ENCODE data around the gene GATA5.

Gene GATA5

GRCh38 chr20:62518911-62519310, 43.1 kb upstream of the GATA5 start:
- H3K27ac ChIP-seq (ENCODE audit: low read depth, low read length): no peak overlapping the region
- no peak overlapping the region for H3K4me3 ChIP-seq (ENCODE audit: insufficient read depth, low read length, poor library complexity, severe bottlenecking)
- no peak overlapping the region for H3K4me2 ChIP-seq (ENCODE audit: low read depth, low read length, poor library complexity, severe bottlenecking)
- no peak for TF ChIP-seq EZH2phosphoT487 (conservative IDR thresholded peaks at IDR 0.05; ENCODE audit: low read length)
- TF ChIP-seq, protein P1, sequence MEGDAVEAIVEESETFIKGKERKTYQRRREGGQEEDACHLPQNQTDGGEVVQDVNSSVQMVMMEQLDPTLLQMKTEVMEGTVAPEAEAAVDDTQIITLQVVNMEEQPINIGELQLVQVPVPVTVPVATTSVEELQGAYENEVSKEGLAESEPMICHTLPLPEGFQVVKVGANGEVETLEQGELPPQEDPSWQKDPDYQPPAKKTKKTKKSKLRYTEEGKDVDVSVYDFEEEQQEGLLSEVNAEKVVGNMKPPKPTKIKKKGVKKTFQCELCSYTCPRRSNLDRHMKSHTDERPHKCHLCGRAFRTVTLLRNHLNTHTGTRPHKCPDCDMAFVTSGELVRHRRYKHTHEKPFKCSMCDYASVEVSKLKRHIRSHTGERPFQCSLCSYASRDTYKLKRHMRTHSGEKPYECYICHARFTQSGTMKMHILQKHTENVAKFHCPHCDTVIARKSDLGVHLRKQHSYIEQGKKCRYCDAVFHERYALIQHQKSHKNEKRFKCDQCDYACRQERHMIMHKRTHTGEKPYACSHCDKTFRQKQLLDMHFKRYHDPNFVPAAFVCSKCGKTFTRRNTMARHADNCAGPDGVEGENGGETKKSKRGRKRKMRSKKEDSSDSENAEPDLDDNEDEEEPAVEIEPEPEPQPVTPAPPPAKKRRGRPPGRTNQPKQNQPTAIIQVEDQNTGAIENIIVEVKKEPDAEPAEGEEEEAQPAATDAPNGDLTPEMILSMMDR (IDR thresholded peaks at IDR 0.05; ENCODE audit: insufficient read depth, low read length, poor library complexity, severe bottlenecking): no peak
- H3K27me3 ChIP-seq (ENCODE audit: low read length): no peaks in the 10 kb centered on the region
- no peaks in the 10 kb centered on the region for H4K20me1 ChIP-seq (ENCODE audit: low read depth, low read length)
- H3K36me3 ChIP-seq (ENCODE audit: low read length): no peaks in the 10 kb centered on the region
- H3K9me3 ChIP-seq (ENCODE audit: insufficient read depth, low read length): no peaks in the 10 kb centered on the region
- H3K9ac ChIP-seq (ENCODE audit: low read length): no peak overlapping the region
- no peaks in the 10 kb centered on the region for H3K79me2 ChIP-seq (ENCODE audit: insufficient read depth, low read length)
- H2AFZ ChIP-seq (ENCODE audit: low read depth, low read length, severe bottlenecking): no peak overlapping the region
- H3F3A ChIP-seq (ENCODE audit: insufficient read depth): no peaks in the 10 kb centered on the region
- no peaks in the 10 kb centered on the region for H3K9me2 ChIP-seq (replicated peaks; ENCODE audit: insufficient read depth, low read length)

DNA sequence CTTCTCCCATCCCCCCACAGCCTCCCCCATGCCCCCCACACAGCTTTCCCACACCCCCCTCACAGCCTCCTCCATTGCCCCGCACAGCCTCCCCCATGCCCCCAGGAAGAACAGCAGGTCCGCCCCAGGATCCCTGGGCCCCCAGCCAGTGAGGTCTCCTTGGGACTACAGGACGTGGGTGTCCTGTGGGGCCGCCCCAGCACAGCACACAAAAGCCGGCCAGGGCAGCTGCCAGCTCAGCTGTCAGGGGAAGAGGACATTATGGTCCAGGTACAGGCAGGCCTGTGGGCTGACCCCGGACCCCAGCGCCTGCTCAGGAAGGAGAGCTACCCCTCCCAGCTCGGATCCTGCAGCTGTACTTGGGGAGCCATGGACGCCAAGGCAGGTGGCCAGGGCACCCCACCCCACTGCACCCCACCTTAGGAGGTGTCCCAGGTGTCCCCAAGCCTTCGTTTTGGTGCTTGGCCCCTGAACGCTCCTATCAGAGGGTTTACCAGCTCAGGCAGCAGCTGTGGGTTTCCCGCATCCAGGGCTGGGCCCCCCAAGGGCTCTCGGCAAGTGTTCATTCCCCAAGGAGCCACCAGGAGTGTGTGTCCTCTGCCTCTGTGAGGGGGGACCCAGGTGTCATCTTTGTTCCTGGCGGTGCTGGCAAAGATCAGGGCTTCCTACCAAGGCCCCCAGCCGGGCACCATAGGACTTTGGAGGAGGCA, 42.3 kb upstream of the GATA5 start:
- Histone ChIP-seq H3K79me2 (ENCODE audit: insufficient read depth, low read length) (no peaks in the 10 kb centered on the region), H3F3A (ENCODE audit: insufficient read depth) (no peaks in the 10 kb centered on the region)

GRCh38 chr20:62517168-62517567, 41.4 kb upstream of the GATA5 start:
- TF ChIP-seq, protein P1 (IDR thresholded peaks at IDR 0.05; ENCODE audit: insufficient read depth, low read length, poor library complexity, severe bottlenecking): no peak
- TF ChIP-seq EZH2phosphoT487 (conservative IDR thresholded peaks at IDR 0.05; ENCODE audit: low read length): no peak
- H3K27ac ChIP-seq (ENCODE audit: low read depth, low read length): no peak overlapping the region
- no peaks in the 10 kb centered on the region for H3K36me3 ChIP-seq (ENCODE audit: low read length)
- H3K4me3 ChIP-seq (ENCODE audit: insufficient read depth, low read length, poor library complexity, severe bottlenecking): no peak overlapping the region
- no peaks in the 10 kb centered on the region for H4K20me1 ChIP-seq (ENCODE audit: low read depth, low read length)
- no peak overlapping the region for H3K4me2 ChIP-seq (ENCODE audit: low read depth, low read length, poor library complexity, severe bottlenecking)
- H3F3A ChIP-seq (ENCODE audit: insufficient read depth): no peaks in the 10 kb centered on the region
- H2AFZ ChIP-seq (ENCODE audit: low read depth, low read length, severe bottlenecking): no peak overlapping the region
- no peak overlapping the region for H3K9ac ChIP-seq (ENCODE audit: low read length)
- no peaks in the 10 kb centered on the region for H3K79me2 ChIP-seq (ENCODE audit: insufficient read depth, low read length)
- H3K9me2 ChIP-seq (replicated peaks; ENCODE audit: insufficient read depth, low read length): no peaks in the 10 kb centered on the region
- no peaks in the 10 kb centered on the region for H3K27me3 ChIP-seq (ENCODE audit: low read length)
- H3K9me3 ChIP-seq (ENCODE audit: insufficient read depth, low read length): no peaks in the 10 kb centered on the region

More for the DNA sequence above, 42.3 kb upstream of the GATA5 start:
- Histone ChIP-seq H3K27ac (ENCODE audit: low read depth, low read length) (no peak overlapping the region), H3K9ac (ENCODE audit: low read length) (no peak overlapping the region), H3K36me3 (ENCODE audit: low read length) (no peaks in the 10 kb centered on the region), H3K9me3 (ENCODE audit: insufficient read depth, low read length) (no peaks in the 10 kb centered on the region), H2AFZ (ENCODE audit: low read depth, low read length, severe bottlenecking) (no peak overlapping the region), H3K4me3 (ENCODE audit: insufficient read depth, low read length, poor library complexity, severe bottlenecking) (no peak overlapping the region), H4K20me1 (ENCODE audit: low read depth, low read length) (no peaks in the 10 kb centered on the region), H3K4me2 (ENCODE audit: low read depth, low read length, poor library complexity, severe bottlenecking) (no peak overlapping the region), H3K27me3 (ENCODE audit: low read length) (no peaks in the 10 kb centered on the region), H3K9me2 (replicated peaks; ENCODE audit: insufficient read depth, low read length) (no peaks in the 10 kb centered on the region)
- no peak for TF ChIP-seq EZH2phosphoT487 (conservative IDR thresholded peaks at IDR 0.05; ENCODE audit: low read length)
- TF ChIP-seq, protein P1 (IDR thresholded peaks at IDR 0.05; ENCODE audit: insufficient read depth, low read length, poor library complexity, severe bottlenecking): no peak

Data from SU-DHL-6 (cell line).